Vagina (tissue), 2 donors: ENCODE data around the gene CSPG5.

ENCODE experiments used
- POLR2A ChIP-seq, 2 donors: fragments of 450-650 bp; IDR thresholded peaks; one replicate each; pipeline ENCODE4 v1.6.1; 2017; ENCODE audit warnings: antibody characterized with exemption in 2 of 2, mild to moderate bottlenecking in 2 of 2, moderate library complexity in 2 of 2
- POLR2AphosphoS5 ChIP-seq, 2 donors: sonication (generic); formaldehyde crosslinking; IDR thresholded peaks; one replicate each; pipeline ENCODE4 v1.9.0; 2017; ENCODE audit warnings: antibody characterized with exemption in 2 of 2, mild to moderate bottlenecking in 2 of 2, low read depth in 1 of 2; ENCODE audit not compliant: insufficient read depth in 1 of 2
- TF ChIP-seq, protein P1 (sequence below), 3 experiments: fragments of 450-650 bp in 2 of 3; fragments of 200-600 bp in 1 of 3; sonication (generic) in 1 of 3; IDR thresholded peaks; one replicate each; pipeline ENCODE4 v1.5.1; 2017 to 2019; ENCODE audit warnings: antibody characterized with exemption in 3 of 3, mild to moderate bottlenecking in 2 of 3, moderate library complexity in 2 of 3

DNA sequence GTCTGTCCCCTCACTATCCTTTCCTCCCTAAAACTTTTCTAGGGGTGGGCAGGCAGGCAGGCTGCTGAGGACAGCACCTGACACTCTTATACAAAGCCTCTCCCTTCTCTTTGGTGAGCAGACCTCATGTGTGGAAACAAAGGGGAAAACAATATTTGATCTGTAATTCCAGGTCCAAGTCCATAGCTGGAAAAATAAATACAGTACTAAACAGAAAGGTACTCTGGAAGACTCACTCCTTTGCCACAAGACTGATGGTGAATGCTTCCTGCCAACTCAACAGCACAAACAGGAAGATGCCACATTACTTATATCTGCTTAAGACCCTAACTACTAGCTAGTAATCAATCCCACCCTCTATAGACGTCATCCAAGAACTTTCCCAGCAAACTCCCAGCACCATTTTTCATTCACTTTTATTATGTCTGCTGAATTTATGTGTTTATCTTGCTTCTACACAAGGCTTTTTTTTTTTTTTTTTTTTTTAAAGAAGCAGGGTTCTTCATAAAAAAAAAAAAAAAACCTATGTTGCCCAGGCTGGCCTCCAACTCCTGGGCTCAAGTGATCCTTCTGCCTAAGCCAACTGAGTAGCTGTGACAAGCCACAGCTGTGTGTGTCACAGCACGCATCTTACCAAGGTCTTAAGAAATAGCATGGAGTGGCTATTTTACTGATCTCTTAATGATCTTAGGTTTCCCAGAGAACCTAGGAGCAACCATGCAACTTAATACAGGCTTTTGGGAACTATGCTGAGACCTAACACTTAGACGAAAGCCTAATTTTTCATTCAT lies 44.2 kb upstream of the CSPG5 start:
- no peak for TF ChIP-seq POLR2A (IDR thresholded peaks at IDR 0.05)
- TF ChIP-seq, protein P1, sequence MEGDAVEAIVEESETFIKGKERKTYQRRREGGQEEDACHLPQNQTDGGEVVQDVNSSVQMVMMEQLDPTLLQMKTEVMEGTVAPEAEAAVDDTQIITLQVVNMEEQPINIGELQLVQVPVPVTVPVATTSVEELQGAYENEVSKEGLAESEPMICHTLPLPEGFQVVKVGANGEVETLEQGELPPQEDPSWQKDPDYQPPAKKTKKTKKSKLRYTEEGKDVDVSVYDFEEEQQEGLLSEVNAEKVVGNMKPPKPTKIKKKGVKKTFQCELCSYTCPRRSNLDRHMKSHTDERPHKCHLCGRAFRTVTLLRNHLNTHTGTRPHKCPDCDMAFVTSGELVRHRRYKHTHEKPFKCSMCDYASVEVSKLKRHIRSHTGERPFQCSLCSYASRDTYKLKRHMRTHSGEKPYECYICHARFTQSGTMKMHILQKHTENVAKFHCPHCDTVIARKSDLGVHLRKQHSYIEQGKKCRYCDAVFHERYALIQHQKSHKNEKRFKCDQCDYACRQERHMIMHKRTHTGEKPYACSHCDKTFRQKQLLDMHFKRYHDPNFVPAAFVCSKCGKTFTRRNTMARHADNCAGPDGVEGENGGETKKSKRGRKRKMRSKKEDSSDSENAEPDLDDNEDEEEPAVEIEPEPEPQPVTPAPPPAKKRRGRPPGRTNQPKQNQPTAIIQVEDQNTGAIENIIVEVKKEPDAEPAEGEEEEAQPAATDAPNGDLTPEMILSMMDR (IDR thresholded peaks at IDR 0.05), result no peak
- no peak for TF ChIP-seq POLR2AphosphoS5 (IDR thresholded peaks at IDR 0.05; ENCODE audit: insufficient read depth in 1 of 2, low read depth in 1 of 2)
